ENCODE data around the gene LIPC.

Gene LIPC

GRCh38 chr15:58466566-58466965 is 34.8 kb downstream of the LIPC start:
- no peak overlapping the region for H3K4me3 ChIP-seq (ENCODE audit: low read depth, low read length)
- TF ChIP-seq MYC (IDR thresholded peaks at IDR 0.05; ENCODE audit: low read depth, low read length) (no peak), CTCF (IDR thresholded peaks at IDR 0.05; ENCODE audit: low read depth, low read length) (no peak), POLR2A (IDR thresholded peaks at IDR 0.05; ENCODE audit: extremely low read depth, insufficient read length) (no peak), MAX (IDR thresholded peaks at IDR 0.05; ENCODE audit: low read depth, low read length) (no peak)
- DNase-seq (ENCODE audit: low read depth), result no peak

- no peak overlapping the region for H3K4me3 ChIP-seq (ENCODE audit: low read depth, low read length)
- TF ChIP-seq CTCF (IDR thresholded peaks at IDR 0.05; ENCODE audit: low read depth, low read length) (no peak), MYC (IDR thresholded peaks at IDR 0.05; ENCODE audit: low read depth, low read length) (no peak), POLR2A (IDR thresholded peaks at IDR 0.05; ENCODE audit: extremely low read depth, insufficient read length) (no peak), MAX (IDR thresholded peaks at IDR 0.05; ENCODE audit: low read depth, low read length) (no peak)
- DNase-seq (ENCODE audit: low read depth), result no peak
Observed at GRCh38 chr15:58467121-58467721, 35.4 kb downstream of the LIPC start.

GRCh38 chr15:58467722-58468423 is 36.1 kb downstream of the LIPC start:
- no peak for DNase-seq (ENCODE audit: low read depth)
- TF ChIP-seq MAX (IDR thresholded peaks at IDR 0.05; ENCODE audit: low read depth, low read length) (no peak), MYC (IDR thresholded peaks at IDR 0.05; ENCODE audit: low read depth, low read length) (no peak), POLR2A (IDR thresholded peaks at IDR 0.05; ENCODE audit: extremely low read depth, insufficient read length) (no peak), CTCF (IDR thresholded peaks at IDR 0.05; ENCODE audit: low read depth, low read length) (no peak)
- no peak overlapping the region for H3K4me3 ChIP-seq (ENCODE audit: low read depth, low read length)

- H3K4me3 ChIP-seq (ENCODE audit: low read depth, low read length), result no peak overlapping the region
- no peak for TF ChIP-seq CTCF (IDR thresholded peaks at IDR 0.05; ENCODE audit: low read depth, low read length)
- TF ChIP-seq MAX (IDR thresholded peaks at IDR 0.05; ENCODE audit: low read depth, low read length), result no peak
- no peak for TF ChIP-seq MYC (IDR thresholded peaks at IDR 0.05; ENCODE audit: low read depth, low read length)
- TF ChIP-seq POLR2A (IDR thresholded peaks at IDR 0.05; ENCODE audit: extremely low read depth, insufficient read length), result no peak
- peak; percentile 62 for DNase-seq (ENCODE audit: low read depth)
Observed at GRCh38 chr15:58469432-58470353, 37.9 kb downstream of the LIPC start.

- H3K4me3 ChIP-seq (ENCODE audit: low read depth, low read length), result no peak overlapping the region
- DNase-seq (ENCODE audit: low read depth), result no peak
- TF ChIP-seq MYC (IDR thresholded peaks at IDR 0.05; ENCODE audit: low read depth, low read length) (no peak), POLR2A (IDR thresholded peaks at IDR 0.05; ENCODE audit: extremely low read depth, insufficient read length) (no peak), MAX (IDR thresholded peaks at IDR 0.05; ENCODE audit: low read depth, low read length) (no peak), CTCF (IDR thresholded peaks at IDR 0.05; ENCODE audit: low read depth, low read length) (no peak)
Observed at GRCh38 chr15:58471348-58471747, 39.6 kb downstream of the LIPC start.
